CD4-positive, alpha-beta memory T cell (primary cell): ENCODE data around the gene CCR4. TPM values are rescaled to one million over a fixed set of nuclear protein-coding genes. Genes with fewer than 3 reads are reported as not detected.
"Not testable (repeated sequence)": the region's sequence is repeated elsewhere in the genome, so short reads cannot be mapped to it uniquely, and the experiment has no call there.

Experiments
- CTCF ChIA-PET: fragments of 350-600 bp; sonication (Branson Sonifier 250); formaldehyde crosslinking; loops from one replicate; lab custom pipeline; 2021; ENCODE audit warnings: inconsistent platforms; ENCODE audit not compliant: partially characterized antibody; lab: Charles Lee
- POLR2A ChIA-PET: fragments of 350-600 bp; sonication (Branson Sonifier 250); formaldehyde crosslinking; loops from one replicate; lab custom pipeline; 2021; ENCODE audit not compliant: partially characterized antibody; lab: Charles Lee
- DNase-seq, 5 donors: peaks; one replicate each; pipeline versions ENCODE4 v3.0.0 to v3.0.0-alpha.2; 2020 to 2022; ENCODE audit warnings: mixed read lengths in 1 of 5
- H3K27ac ChIP-seq: one replicate; pipeline ENCODE4 v1.7.0; 2013; ENCODE audit warnings: low read depth, low read length
- H3K27me3 ChIP-seq: 2 replicates; pipeline ENCODE4 v1.7.0; 2013; ENCODE audit warnings: mild to moderate bottlenecking, low read length, moderate library complexity; ENCODE audit not compliant: insufficient read depth
- H3K36me3 ChIP-seq: 2 replicates; pipeline ENCODE4 v1.7.0; 2013; ENCODE audit warnings: mild to moderate bottlenecking, low read length, moderate library complexity; ENCODE audit not compliant: insufficient read depth
- H3K4me1 ChIP-seq: 2 replicates; pipeline ENCODE4 v1.7.0; 2013; ENCODE audit warnings: mild to moderate bottlenecking, low read length, moderate library complexity; ENCODE audit not compliant: insufficient read depth
- H3K4me3 ChIP-seq, 2 donors: one replicate each; pipeline ENCODE4 v1.7.0; 2013; ENCODE audit warnings: low read length in 2 of 2, mild to moderate bottlenecking in 1 of 2
- H3K9me3 ChIP-seq, 2 donors: one replicate each; pipeline ENCODE4 v1.7.0; 2013; ENCODE audit warnings: low read length in 2 of 2, control low read depth in 1 of 2; ENCODE audit not compliant: control insufficient read depth in 1 of 2
- H3K27ac Mint-ChIP-seq, 7 donors: one replicate each; pipeline ENCODE4 v1.8.0; 2020 to 2021; ENCODE audit warnings: mixed read lengths in 7 of 7, mild to moderate bottlenecking in 6 of 7, inconsistent platforms in 3 of 7, moderate library complexity in 3 of 7
- H3K27me3 Mint-ChIP-seq, 2 donors: one replicate each; pipeline ENCODE4 v1.8.0; 2020 to 2021; ENCODE audit warnings: mixed read lengths in 2 of 2
- H3K36me3 Mint-ChIP-seq, 2 donors: one replicate each; pipeline ENCODE4 v1.8.0; 2020 to 2021; ENCODE audit warnings: mixed read lengths in 2 of 2, inconsistent platforms in 1 of 2, mild to moderate bottlenecking in 1 of 2
- H3K4me1 Mint-ChIP-seq, 4 donors: one replicate each; pipeline ENCODE4 v1.8.0; 2020 to 2021; ENCODE audit warnings: mixed read lengths in 4 of 4, mild to moderate bottlenecking in 1 of 4
- H3K4me3 Mint-ChIP-seq, 8 donors: one replicate each; pipeline ENCODE4 v1.8.0; 2020 to 2021; ENCODE audit warnings: mixed read lengths in 8 of 8, mild to moderate bottlenecking in 7 of 8, moderate library complexity in 6 of 8, inconsistent platforms in 3 of 8
- H3K9me3 Mint-ChIP-seq, 8 donors: one replicate each; pipeline ENCODE4 v1.8.0; 2020 to 2021; ENCODE audit warnings: mixed read lengths in 8 of 8, mild to moderate bottlenecking in 5 of 8, inconsistent platforms in 3 of 8, moderate library complexity in 1 of 8
- intact Hi-C: fragments of 100-400 bp; cut with micrococcal nuclease; formaldehyde crosslinking; loops from one replicate; pipeline ENCODE4 v1.15.1; 2023
- polyA plus RNA-seq, 2 donors: library from polyadenylated mRNA; unstranded; fragments of 300-500 nt; fragmentation: Illumina TruSeq; gene quantifications; one replicate each; pipeline ENCODE4 v1.2.3, GENCODE V29; 2021
- total RNA-seq, 2 experiments: library from RNA; stranded (reverse); gene quantifications; one replicate each; pipeline ENCODE4 v1.2.3, GENCODE V29; 2021

Gene CCR4
- total and polyA plus RNA-seq, 4 experiments from 2014 or later = 9.9 to 101 (median 67.2) TPM

DNA sequence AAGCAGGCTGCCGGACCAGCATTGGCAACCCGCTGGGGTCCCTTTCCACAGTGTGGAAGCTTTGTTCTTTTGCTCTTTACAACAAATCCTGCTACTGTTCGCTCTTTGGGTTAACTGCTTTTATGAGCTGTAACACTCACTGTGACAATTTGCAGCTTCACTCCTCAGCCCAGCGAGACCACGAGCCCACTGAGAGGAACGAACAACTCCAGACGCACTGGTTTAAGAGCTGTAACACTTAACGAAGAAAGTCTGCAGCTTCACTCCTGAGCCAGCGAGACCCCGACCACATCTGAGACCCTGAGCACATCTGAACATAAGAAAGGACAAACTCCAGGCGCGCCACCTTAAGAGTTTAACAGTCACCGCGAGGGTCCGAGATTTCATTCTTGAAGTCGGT, 10.7 kb upstream of the CCR4 start:
- intact Hi-C loops = no loop called here
- no peaks in the 10 kb centered on the region for H3K4me1 Mint-ChIP-seq
- no peaks in the 10 kb centered on the region for H3K36me3 Mint-ChIP-seq
- no peak overlapping the region for H3K4me3 Mint-ChIP-seq
- H3K27ac Mint-ChIP-seq = peak overlapping the region in 1 of 7 donors; percentile 30
- Histone ChIP-seq H3K27ac (no peak overlapping the region), H3K27me3 (no peaks in the 10 kb centered on the region), H3K4me1 (no peaks in the 10 kb centered on the region), H3K9me3 (no peaks in the 10 kb centered on the region), H3K36me3 (no peaks in the 10 kb centered on the region), H3K4me3 (no peak overlapping the region)
- H3K9me3 Mint-ChIP-seq = no peaks in the 10 kb centered on the region
- no peaks in the 10 kb centered on the region for H3K27me3 Mint-ChIP-seq
- ChIA-PET POLR2A (no interaction called here), CTCF (interaction anchor here (1.1 to 1.4 kb wide), 2 partner anchors 90 to 191 kb away, joined by 3 to 8 read pairs; no protein-coding TSS in a partner anchor)
- DNase-seq = no peak

DNA sequence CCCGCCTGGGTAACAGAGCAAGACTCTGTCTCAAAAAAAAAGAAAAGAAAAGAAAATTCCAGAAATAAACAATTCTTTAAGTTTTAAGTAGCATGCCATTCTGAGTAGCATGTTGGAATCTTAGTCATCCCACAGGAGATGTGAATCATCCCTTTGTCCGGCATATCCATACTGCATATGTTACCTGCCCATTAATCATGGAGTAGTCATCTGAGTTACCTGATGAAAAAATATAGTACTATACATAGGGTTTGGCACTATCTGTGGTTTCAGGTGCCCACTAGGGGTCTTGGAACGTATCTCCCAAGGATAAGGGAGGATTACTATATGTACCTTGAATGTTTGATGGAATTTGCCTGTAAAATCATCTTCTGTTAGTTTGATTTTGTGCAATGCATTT, 6.3 kb upstream of the CCR4 start:
- intact Hi-C loops = no loop called here
- Mint-ChIP-seq H3K4me1 (peaks cover 7 to 25% (median 17%) of the 10 kb centered on the region in 4 donors), H3K27me3 (no peaks in the 10 kb centered on the region)

DNA sequence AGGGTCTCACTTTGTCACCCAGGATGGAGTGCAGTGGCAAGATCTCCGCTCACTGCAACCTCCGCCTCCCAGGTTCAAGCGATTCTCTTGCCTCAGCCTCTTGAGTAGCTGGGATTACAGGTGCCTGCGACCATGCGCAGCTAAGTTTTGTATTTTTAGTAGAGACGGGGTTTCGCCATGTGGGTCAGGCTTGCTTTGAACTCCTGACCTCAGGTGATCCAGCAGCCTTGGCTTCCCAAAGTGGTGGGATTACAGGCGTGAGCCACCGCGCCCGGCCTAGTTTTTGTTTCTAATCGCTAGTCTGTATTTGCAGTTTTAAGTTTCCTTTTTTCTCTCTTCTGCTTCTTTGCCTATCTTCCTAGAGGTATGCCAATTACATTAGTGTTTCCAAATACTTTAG, 5.8 kb upstream of the CCR4 start:
- ChIA-PET CTCF (interaction anchor here (1.0 to 10.7 kb wide), 3 partner anchors 83 to 427 kb away, joined by 3 to 402 read pairs (median 93); no protein-coding TSS in a partner anchor), POLR2A (interaction anchor here (1.0 kb wide), 1 partner anchor 107 kb away, joined by 3 read pairs; no protein-coding TSS in a partner anchor)
- H3K4me3 Mint-ChIP-seq, H3K36me3 Mint-ChIP-seq, H3K27me3 ChIP-seq, H3K9me3 Mint-ChIP-seq, H3K27me3 Mint-ChIP-seq, H3K36me3 ChIP-seq, H3K27ac ChIP-seq, H3K4me3 ChIP-seq, H3K9me3 ChIP-seq, intact Hi-C loops: not testable (repeated sequence)
- DNase-seq = peak in 3 of 5 donors; percentile 25 to 38 (median 28)
- Mint-ChIP-seq H3K4me1 (peaks cover 10 to 30% (median 21%) of the 10 kb centered on the region in 4 donors), H3K27ac (peak overlapping the region in 1 of 7 donors; percentile 39)
- peaks cover 23% of the 10 kb centered on the region for H3K4me1 ChIP-seq

More for the DNA sequence above, 6.3 kb upstream of the CCR4 start:
- CTCF ChIA-PET = interaction anchor here (1.0 to 10.7 kb wide), 2 partner anchors 123 to 428 kb away, joined by 3 to 402 read pairs; no protein-coding TSS in a partner anchor
- no peak for DNase-seq
- Histone ChIP-seq H3K27me3 (no peaks in the 10 kb centered on the region), H3K36me3 (no peaks in the 10 kb centered on the region), H3K27ac (no peak overlapping the region), H3K4me3 (no peak overlapping the region), H3K4me1 (peaks cover 18% of the 10 kb centered on the region), H3K9me3 (no peaks in the 10 kb centered on the region)
- peak overlapping the region in 1 of 7 donors; percentile 39 for H3K27ac Mint-ChIP-seq
- POLR2A ChIA-PET = interaction anchor here (1.0 kb wide), 1 partner anchor 108 kb away, joined by 3 read pairs; no protein-coding TSS in a partner anchor
- no peaks in the 10 kb centered on the region for H3K9me3 Mint-ChIP-seq
- no peak overlapping the region for H3K4me3 Mint-ChIP-seq
- H3K36me3 Mint-ChIP-seq = no peaks in the 10 kb centered on the region

DNA sequence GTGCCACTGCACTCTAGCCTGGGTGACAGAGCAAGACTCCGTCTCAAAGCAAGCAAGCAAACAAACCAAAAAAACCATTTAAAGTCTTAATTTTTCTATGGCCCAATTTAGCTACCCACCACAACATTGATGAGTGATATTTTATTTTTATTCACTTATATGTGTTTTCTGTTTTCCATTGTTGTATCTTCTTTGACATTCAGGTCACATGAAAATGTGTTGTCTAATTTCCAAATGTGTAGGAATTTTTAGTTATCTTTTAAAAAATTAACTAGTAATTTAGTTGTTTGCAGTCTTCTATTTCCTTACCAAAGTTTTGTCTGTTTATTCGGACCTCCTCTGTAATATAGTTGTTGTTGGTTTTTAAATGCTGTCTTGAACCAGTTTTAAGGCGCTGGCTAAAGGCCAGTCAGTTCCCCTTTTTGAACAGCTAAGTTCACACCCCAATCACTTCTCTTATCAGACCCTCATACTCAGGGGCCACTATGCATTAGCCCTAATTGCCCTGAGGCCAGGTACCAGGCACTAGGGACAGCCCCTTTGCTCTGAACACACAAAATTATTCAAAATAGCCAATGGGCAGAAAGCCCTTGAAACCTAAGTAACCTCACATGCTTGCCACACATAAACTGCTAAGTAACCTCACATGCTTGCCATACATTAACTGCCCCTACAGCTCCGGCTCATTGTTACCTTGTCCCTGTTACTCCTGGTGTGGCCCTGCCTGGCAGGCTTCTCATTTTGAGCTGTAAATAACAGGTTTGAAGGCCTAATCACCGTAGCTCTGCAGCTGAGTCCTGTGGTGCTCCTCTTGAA, 4.3 kb upstream of the CCR4 start:
- Mint-ChIP-seq H3K27me3 (no peaks in the 10 kb centered on the region), H3K9me3 (no peaks in the 10 kb centered on the region), H3K36me3 (peaks cover 0 to 4% of the 10 kb centered on the region in 2 donors), H3K4me1 (peaks cover 19 to 45% (median 32%) of the 10 kb centered on the region in 4 donors), H3K27ac (peak overlapping the region in 6 of 7 donors; percentile 5 to 91 (median 62)), H3K4me3 (peak overlapping the region in 1 of 8 donors; percentile 52)
- H3K4me3 ChIP-seq = no peak overlapping the region
- no peaks in the 10 kb centered on the region for H3K9me3 ChIP-seq
- intact Hi-C loops = loop anchor here (1.0 to 2.0 kb wide), 8 partner anchors 59 to 840 kb away; no protein-coding TSS in a partner anchor
- no peak for DNase-seq
- H3K4me1 ChIP-seq = peaks cover 36% of the 10 kb centered on the region
- ChIA-PET CTCF (interaction anchor here (0.7 to 10.7 kb wide), 23 partner anchors 14 to 840 kb away, joined by 3 to 402 read pairs (median 9); partner anchors contain the start of gene CRTAP), POLR2A (interaction anchor here (0.8 to 3.0 kb wide), 10 partner anchors 80 to 426 kb away, joined by 3 to 36 read pairs (median 4); partner anchors contain the start of gene CRTAP)
- H3K36me3 ChIP-seq = no peaks in the 10 kb centered on the region
- no peaks in the 10 kb centered on the region for H3K27me3 ChIP-seq
- no peak overlapping the region for H3K27ac ChIP-seq

DNA sequence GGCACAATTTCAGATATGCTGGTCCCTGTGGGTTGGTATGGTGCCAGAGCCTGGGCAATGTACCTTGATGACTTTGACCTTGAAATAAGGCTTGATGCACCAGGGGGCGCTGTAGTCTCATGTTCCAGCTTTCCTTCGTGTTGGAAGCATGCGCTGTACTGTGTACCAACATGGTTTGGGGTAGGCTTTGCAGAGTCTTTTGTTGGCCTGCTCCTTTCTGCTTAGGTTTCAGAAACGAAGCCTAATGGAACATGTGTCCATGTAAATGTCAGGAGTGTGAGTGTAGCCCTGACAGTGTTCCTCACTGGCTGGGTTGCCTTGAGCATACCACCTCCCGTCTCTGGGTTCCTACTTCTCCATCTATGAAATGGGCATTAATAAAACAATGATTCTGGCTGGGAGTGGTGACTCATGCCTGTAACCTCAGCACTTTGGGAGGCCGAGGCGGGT, 3.6 kb upstream of the CCR4 start:
- H3K4me1 Mint-ChIP-seq = peaks cover 20 to 52% (median 37%) of the 10 kb centered on the region in 4 donors
- intact Hi-C loops = loop anchor here (1.0 to 2.0 kb wide), 8 partner anchors 58 to 839 kb away; no protein-coding TSS in a partner anchor
- ChIA-PET CTCF (interaction anchor here (0.7 to 10.7 kb wide), 24 partner anchors 14 to 839 kb away, joined by 3 to 402 read pairs (median 8); partner anchors contain the start of gene CRTAP), POLR2A (interaction anchor here (0.6 to 8.3 kb wide), 15 partner anchors 13 to 425 kb away, joined by 3 to 60 read pairs (median 4); no protein-coding TSS in a partner anchor)
- H3K9me3 Mint-ChIP-seq = no peaks in the 10 kb centered on the region
- peak; percentile 82 to 89 (median 85) for DNase-seq
- no peak overlapping the region for H3K4me3 ChIP-seq
- no peaks in the 10 kb centered on the region for H3K9me3 ChIP-seq
- H3K27ac Mint-ChIP-seq = peak overlapping the region in 6 of 7 donors; percentile 5 to 91 (median 62)
- peaks cover 0 to 6% of the 10 kb centered on the region in 2 donors for H3K36me3 Mint-ChIP-seq
- peak overlapping the region in 2 of 8 donors; percentile 7 to 52 for H3K4me3 Mint-ChIP-seq
- peaks cover 42% of the 10 kb centered on the region for H3K4me1 ChIP-seq
- H3K27me3 ChIP-seq = no peaks in the 10 kb centered on the region
- H3K27ac ChIP-seq = no peak overlapping the region
- H3K36me3 ChIP-seq = no peaks in the 10 kb centered on the region
- H3K27me3 Mint-ChIP-seq = no peaks in the 10 kb centered on the region

DNA sequence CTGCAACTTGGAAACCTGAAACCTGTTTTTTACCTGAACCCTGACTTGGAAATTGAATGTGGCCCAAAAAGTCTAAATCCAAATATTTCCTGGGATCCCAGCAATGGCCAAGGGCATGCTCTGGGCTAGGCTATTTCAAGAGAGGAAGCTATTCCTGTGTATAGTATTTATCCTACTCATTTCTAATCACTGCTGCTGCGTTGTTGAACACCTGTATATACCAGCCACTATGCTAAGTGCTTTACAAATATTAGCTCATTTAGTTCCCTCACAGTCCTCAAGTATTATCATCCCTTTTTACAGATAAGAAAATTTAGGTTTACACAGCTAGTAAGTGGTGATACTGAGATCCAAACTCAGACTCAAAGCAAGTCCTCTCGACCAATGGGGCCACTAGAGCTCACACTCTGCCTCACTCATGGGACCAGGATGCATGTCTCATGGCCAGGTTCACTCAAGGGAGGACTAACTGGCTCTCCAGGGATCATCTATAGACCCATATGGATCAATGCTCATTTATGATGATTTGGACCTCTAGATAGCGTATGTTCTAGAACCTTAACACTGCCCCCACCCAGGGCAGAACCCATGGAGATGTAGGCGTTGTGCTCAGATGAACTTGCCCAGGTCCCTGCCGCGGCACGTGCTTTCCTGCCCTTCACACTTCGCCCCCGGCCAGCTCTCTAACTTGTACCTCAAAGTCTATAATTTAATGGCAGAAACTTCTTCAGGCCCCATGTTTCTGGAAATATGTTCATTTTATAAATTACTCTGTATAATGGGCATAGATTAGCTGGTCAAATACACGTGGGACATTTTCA, 2.6 kb upstream of the CCR4 start:
- POLR2A ChIA-PET = interaction anchor here (0.6 to 8.3 kb wide), 14 partner anchors 12 to 424 kb away, joined by 3 to 60 read pairs (median 4); no protein-coding TSS in a partner anchor
- H3K27me3 ChIP-seq = no peaks in the 10 kb centered on the region
- Mint-ChIP-seq H3K4me3 (peak overlapping the region in 2 of 8 donors; percentile 28 to 31), H3K9me3 (no peaks in the 10 kb centered on the region), H3K36me3 (peaks cover 7 to 13% of the 10 kb centered on the region in 2 donors), H3K27me3 (no peaks in the 10 kb centered on the region), H3K4me1 (peaks cover 22 to 62% (median 45%) of the 10 kb centered on the region in 4 donors), H3K27ac (peak overlapping the region in 5 of 7 donors; percentile 19 to 97 (median 47))
- no peak overlapping the region for H3K4me3 ChIP-seq
- DNase-seq = no peak
- CTCF ChIA-PET = interaction anchor here (0.7 to 10.7 kb wide), 19 partner anchors 25 to 424 kb away, joined by 3 to 402 read pairs (median 12); no protein-coding TSS in a partner anchor
- peaks cover 50% of the 10 kb centered on the region for H3K4me1 ChIP-seq
- intact Hi-C loops = no loop called here
- no peak overlapping the region for H3K27ac ChIP-seq
- H3K36me3 ChIP-seq = no peaks in the 10 kb centered on the region
- no peaks in the 10 kb centered on the region for H3K9me3 ChIP-seq
